H1 (cell line): Measurements from ENCODE around the gene GYS2. TPM values are rescaled to one million over a fixed set of nuclear protein-coding genes. Genes with fewer than 3 reads are reported as not detected.

Experiments used
- CTCF ChIA-PET: fragments of 300-600 bp; sonication (Branson Sonifier 250); formaldehyde crosslinking; loops from one replicate; lab custom pipeline; 2021; ENCODE audit not compliant: partially characterized antibody; lab: Charles Lee
- POLR2A ChIA-PET: fragments of 300-600 bp; sonication (Branson Sonifier 250); formaldehyde crosslinking; loops from one replicate; lab custom pipeline; 2021; ENCODE audit warnings: inconsistent platforms; ENCODE audit not compliant: partially characterized antibody; lab: Charles Lee
- DNase-seq, 2 experiments: peaks; one replicate each; pipeline versions ENCODE4 v3.0.0 to v3.0.0-alpha.2; 2010 to 2022; ENCODE audit warnings: low spot score in 2 of 2, low read depth in 1 of 2, mixed read lengths in 1 of 2
- FAIRE-seq: peaks from 2 replicates; lab custom pipeline; 2011; peaks lifted over from hg19 to GRCh38; lab: Jason Lieb, UNC
- H2AFZ ChIP-seq: 2 replicates; pipeline ENCODE4 v1.8.1; 2012; ENCODE audit warnings: low read length, inconsistent platforms
- H2AK5ac ChIP-seq: 2 replicates; pipeline ENCODE4 v1.6.1; 2013; ENCODE audit warnings: low read depth, low read length
- H2BK120ac ChIP-seq: replicated peaks from 2 replicates; pipeline ENCODE3; 2013; ENCODE audit warnings: low read depth, low read length, inconsistent platforms
- H2BK12ac ChIP-seq: 2 replicates; pipeline ENCODE4 v1.6.1; 2013; ENCODE audit warnings: low read depth, low read length
- H2BK15ac ChIP-seq: 2 replicates; pipeline ENCODE4 v1.6.1; 2013; ENCODE audit warnings: low read length
- H2BK20ac ChIP-seq: 2 replicates; pipeline ENCODE4 v1.6.1; 2013; ENCODE audit warnings: low read length
- H2BK5ac ChIP-seq: 2 replicates; pipeline ENCODE4 v1.6.1; 2013; ENCODE audit warnings: low read depth, low read length
- H3K14ac ChIP-seq: 2 replicates; pipeline ENCODE4 v1.6.1; 2013; ENCODE audit warnings: inconsistent platforms; ENCODE audit not compliant: insufficient read length
- H3K18ac ChIP-seq: 2 replicates; pipeline ENCODE4 v1.6.1; 2013; ENCODE audit warnings: low read length; ENCODE audit errors: extremely low read depth
- H3K23ac ChIP-seq: 2 replicates; pipeline ENCODE4 v1.6.1; 2013; ENCODE audit warnings: inconsistent platforms; ENCODE audit not compliant: insufficient read length
- H3K23me2 ChIP-seq: 2 replicates; pipeline ENCODE4 v1.6.1; 2013; ENCODE audit warnings: low read depth, low read length
- H3K27ac ChIP-seq: 2 replicates; pipeline ENCODE4 v1.6.1; 2011; ENCODE audit warnings: low read depth, low read length, inconsistent platforms
- H3K27me3 ChIP-seq, 4 experiments: replicated peaks in 1 of 4; 1 replicate in 1 of 4; 2 replicates in 3 of 4; pipeline versions ENCODE4 v1.6.1 to v1.8.1; 2011 to 2013; ENCODE audit warnings: low read length in 3 of 4, mild to moderate bottlenecking in 3 of 4, inconsistent platforms in 2 of 4, mixed read lengths in 2 of 4, moderate library complexity in 1 of 4; ENCODE audit not compliant: control insufficient read depth in 3 of 4, insufficient read depth in 3 of 4; ENCODE audit errors: extremely low read depth in 1 of 4
- H3K36me3 ChIP-seq, 4 experiments: 2 replicates each; pipeline versions ENCODE4 v1.6.1 to v1.8.1; 2011 to 2013; ENCODE audit warnings: mild to moderate bottlenecking in 4 of 4, low read length in 3 of 4, moderate library complexity in 2 of 4, control low read depth in 1 of 4, inconsistent platforms in 1 of 4; ENCODE audit not compliant: insufficient read depth in 4 of 4, control insufficient read depth in 2 of 4
- H3K4ac ChIP-seq: replicated peaks from 2 replicates; pipeline ENCODE3; 2013; ENCODE audit warnings: low read length, low read depth, mixed read lengths, inconsistent platforms; ENCODE audit not compliant: insufficient read length
- H3K4me1 ChIP-seq, 4 experiments: replicated peaks in 1 of 4; 1 replicate in 1 of 4; 2 replicates in 3 of 4; pipeline versions ENCODE4 v1.6.1 to v1.8.1; 2011 to 2013; ENCODE audit warnings: low read length in 3 of 4, inconsistent platforms in 2 of 4, mixed read lengths in 1 of 4; ENCODE audit not compliant: insufficient read depth in 4 of 4, control insufficient read depth in 3 of 4
- H3K4me2 ChIP-seq, 2 experiments: 2 replicates each; pipeline versions ENCODE4 v1.6.1 to v1.8.1; 2011 to 2013; ENCODE audit warnings: low read depth in 2 of 2, low read length in 2 of 2, control low read depth in 1 of 2, inconsistent platforms in 1 of 2, mild to moderate bottlenecking in 1 of 2; ENCODE audit not compliant: insufficient read depth in 1 of 2
- H3K4me3 ChIP-seq, 4 experiments: fragments of 200-600, 300-600 bp in 1 of 4; sonication (generic), shearing (Covaris generic), sonication (Bioruptor Twin) in 1 of 4; 2 replicates each; pipeline versions ENCODE4 v1.5.1 to v1.8.1; 2011 to 2016; ENCODE audit warnings: low read length in 4 of 4, low read depth in 3 of 4, control low read depth in 2 of 4, inconsistent platforms in 2 of 4, mild to moderate bottlenecking in 2 of 4, mixed read lengths in 1 of 4, moderate library complexity in 1 of 4; ENCODE audit not compliant: insufficient read depth in 2 of 4; ENCODE audit errors: extremely low read depth in 1 of 4
- H3K56ac ChIP-seq: replicated peaks from 2 replicates; pipeline ENCODE3; 2013; ENCODE audit warnings: low read depth, mild to moderate bottlenecking, mixed read lengths, low read length, inconsistent platforms; ENCODE audit not compliant: insufficient read length
- H3K79me1 ChIP-seq: 2 replicates; pipeline ENCODE4 v1.6.1; 2013; ENCODE audit warnings: low read depth, low read length, control low read depth
- H3K79me2 ChIP-seq, 2 experiments: 2 replicates each; pipeline versions ENCODE4 v1.6.1 to v1.8.1; 2012 to 2013; ENCODE audit warnings: low read length in 2 of 2, mild to moderate bottlenecking in 2 of 2, inconsistent platforms in 1 of 2; ENCODE audit not compliant: insufficient read depth in 2 of 2, control insufficient read depth in 1 of 2
- H3K9ac ChIP-seq, 4 experiments: replicated peaks in 1 of 4; 1 replicate in 1 of 4; 2 replicates in 3 of 4; pipeline versions ENCODE4 v1.6.1 to v1.8.1; 2011 to 2013; ENCODE audit warnings: low read depth in 3 of 4, low read length in 3 of 4, control low read depth in 2 of 4, mild to moderate bottlenecking in 2 of 4, moderate library complexity in 2 of 4, inconsistent platforms in 1 of 4; ENCODE audit errors: extremely low read depth in 1 of 4
- H3K9me3 ChIP-seq, 2 experiments: 2 replicates each; pipeline versions ENCODE4 v1.6.1 to v1.8.1; 2012 to 2013; ENCODE audit warnings: mild to moderate bottlenecking in 2 of 2, moderate library complexity in 2 of 2, control low read depth in 1 of 2, inconsistent platforms in 1 of 2, low read depth in 1 of 2, low read length in 1 of 2, mixed read lengths in 1 of 2; ENCODE audit not compliant: insufficient read depth in 2 of 2
- H4K20me1 ChIP-seq, 2 experiments: replicated peaks in 1 of 2; 2 replicates each; pipeline versions ENCODE3 to v1.8.1; 2011 to 2013; ENCODE audit warnings: inconsistent platforms in 2 of 2, low read length in 2 of 2, mild to moderate bottlenecking in 1 of 2; ENCODE audit not compliant: insufficient read depth in 2 of 2, control insufficient read depth in 1 of 2
- H4K5ac ChIP-seq: 2 replicates; pipeline ENCODE4 v1.6.1; 2013; ENCODE audit warnings: low read length, low read depth, mixed read lengths, inconsistent platforms; ENCODE audit not compliant: insufficient read length
- H4K8ac ChIP-seq: 2 replicates; pipeline ENCODE4 v1.8.0; 2013; ENCODE audit warnings: mild to moderate bottlenecking, moderate library complexity, low read length, inconsistent platforms; ENCODE audit not compliant: insufficient read depth; ENCODE audit errors: extremely low read depth
- H4K91ac ChIP-seq: replicated peaks from 2 replicates; pipeline ENCODE3; 2013; ENCODE audit warnings: low read length, mixed read lengths, inconsistent platforms; ENCODE audit not compliant: insufficient read length
- ATF2 ChIP-seq: IDR thresholded peaks from 2 replicates; pipeline ENCODE4 v1.6.1; 2012; ENCODE audit warnings: low read length, inconsistent platforms
- BRCA1 ChIP-seq: IDR thresholded peaks from 2 replicates; pipeline ENCODE4 v1.6.1; 2012; ENCODE audit warnings: low read depth, low read length, improper control_type of control experiment
- CBX5 ChIP-seq: fragments of 300-800, 300-1000 bp; sonication (generic); IDR thresholded peaks from 2 replicates; pipeline ENCODE4 v1.7.1; 2016; ENCODE audit warnings: antibody characterized with exemption, low read length, low read depth
- CBX8 ChIP-seq: fragments of 300-800, 300-1000 bp; sonication (generic); IDR thresholded peaks from 2 replicates; pipeline ENCODE4 v1.7.1; 2016; ENCODE audit warnings: low read depth, low read length, borderline replicate concordance
- CHD1 ChIP-seq: IDR thresholded peaks from 2 replicates; pipeline ENCODE4 v1.6.1; 2012; ENCODE audit warnings: low read depth, low read length, improper control_type of control experiment
- GTF2F1 ChIP-seq: IDR thresholded peaks from 2 replicates; pipeline ENCODE4 v1.6.1; 2012; ENCODE audit warnings: low read depth, low read length, improper control_type of control experiment, borderline replicate concordance
- JUND ChIP-seq: IDR thresholded peaks from 2 replicates; pipeline ENCODE4 v1.6.1; 2011; ENCODE audit warnings: mild to moderate bottlenecking, improper control_type of control experiment, low read length
- MAX ChIP-seq: IDR thresholded peaks from 2 replicates; pipeline ENCODE4 v1.6.1; 2012; ENCODE audit warnings: inconsistent platforms
- NRF1 ChIP-seq: IDR thresholded peaks from 2 replicates; pipeline ENCODE4 v1.6.1; 2011; ENCODE audit warnings: mild to moderate bottlenecking, low read depth, low read length, improper control_type of control experiment
- RAD21 ChIP-seq, 2 experiments: IDR thresholded peaks in 1 of 2; conservative IDR thresholded peaks in 1 of 2; 2 replicates each; pipeline ENCODE4 v1.6.1; 2011; ENCODE audit warnings: low read depth in 2 of 2, low read length in 2 of 2, improper control_type of control experiment in 1 of 2, inconsistent platforms in 1 of 2, mild to moderate bottlenecking in 1 of 2, moderate library complexity in 1 of 2
- RFX5 ChIP-seq: IDR thresholded peaks from 2 replicates; pipeline ENCODE4 v1.6.1; 2011; ENCODE audit warnings: low read depth, low read length, improper control_type of control experiment, borderline replicate concordance
- TBP ChIP-seq: IDR thresholded peaks from 2 replicates; pipeline ENCODE4 v1.6.1; 2011; ENCODE audit warnings: low read depth, low read length, improper control_type of control experiment
- TEAD4 ChIP-seq: IDR thresholded peaks from 2 replicates; pipeline ENCODE4 v1.6.1; 2012; ENCODE audit warnings: low read depth, low read length, inconsistent platforms, mixed read lengths
- whole genome bisulfite sequencing, 2 experiments: shearing (Covaris generic) in 1 of 2; methylation state at CpG; one replicate each; pipeline versions ENCODE4 v1.1.6 to v1.1.7; 2013 to 2015; ENCODE audit warnings: low lambda C conversion rate in 2 of 2, mixed read lengths in 2 of 2, inconsistent platforms in 1 of 2, low coverage in 1 of 2, missing lambda C conversion rate in 1 of 2; ENCODE audit not compliant: insufficient replicate concordance in 2 of 2, insufficient coverage in 1 of 2, insufficient read length in 1 of 2; ENCODE audit errors: extremely low coverage in 1 of 2, missing lambda C conversion rate in 1 of 2; 5-methylcytosine and 5-hydroxymethylcytosine counted together
- polyA plus RNA-seq, 7 experiments: library from polyadenylated mRNA; depleted of rRNA in 3 of 7; stranded (reverse) in 5 of 7; unstranded in 2 of 7; fragments of >200 nt in 5 of 7; fragments of 200-250 nt in 2 of 7; gene quantifications; 1 replicate in 5 of 7; 2 replicates in 1 of 7; 4 replicates in 1 of 7; pipeline versions ENCODE4 v1.2.1 to v1.2.3, GENCODE V29; 2011 to 2013; ENCODE audit warnings: missing spikeins in 2 of 7, mixed read lengths in 2 of 7
- total RNA-seq: library from RNA; stranded (reverse); fragmentation: NEBNext Ultra II Directional; extraction: Animal tissue kit (Norgen Biotek cat#: 25700); gene quantifications from 2 replicates; pipeline ENCODE4 v1.2.1, GENCODE V29; 2021

GYS2 gene
- total and polyA plus RNA-seq, 2 of the 8 experiments (the other 6 are each of a cell fraction or from before 2014, with no cell fraction given), result not detected

DNA sequence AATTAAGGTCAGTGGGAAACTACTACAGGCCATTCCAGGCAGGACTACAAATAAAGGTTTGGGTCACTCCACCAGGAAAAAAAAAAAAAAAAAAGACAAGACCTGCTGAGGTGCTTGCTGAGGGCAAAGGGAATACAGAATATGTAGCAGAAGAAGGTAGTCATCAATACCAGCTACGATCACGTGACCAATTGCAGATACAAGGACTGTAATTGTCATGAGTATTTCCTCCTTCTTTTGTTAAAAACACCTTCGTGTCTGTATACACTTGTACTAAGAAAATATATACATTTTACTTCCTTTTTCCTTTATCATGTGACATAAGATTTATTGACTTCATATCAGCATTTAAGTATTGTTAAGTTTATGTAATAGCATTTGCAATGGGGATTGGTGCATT, 19.2 kb downstream of the GYS2 start:
- H3K23ac ChIP-seq, result no peak overlapping the region
- H3K14ac ChIP-seq, result no peak overlapping the region
- H3K79me1 ChIP-seq, result no peaks in the 10 kb centered on the region
- no peak overlapping the region for H3K9ac ChIP-seq
- POLR2A ChIA-PET, result no interaction called here
- H3K23me2 ChIP-seq, result no peaks in the 10 kb centered on the region
- no peak overlapping the region for H3K27ac ChIP-seq
- FAIRE-seq (no peak), DNase-seq (no peak)
- H2BK5ac ChIP-seq, result no peak overlapping the region
- H3K56ac ChIP-seq, result no peak overlapping the region
- CTCF ChIA-PET, result no interaction called here
- H3K4ac ChIP-seq, result no peak overlapping the region
- H2AK5ac ChIP-seq, result no peak overlapping the region
- H2BK20ac ChIP-seq, result no peak overlapping the region
- no peak overlapping the region for H3K18ac ChIP-seq
- WGBS, 2 experiments, result 85% methylated on average over 3 of the region's 3 CpGs; no CpG with 5 or more reads in 1 of the 2 experiments
- no peaks in the 10 kb centered on the region for H4K20me1 ChIP-seq
- no peaks in the 10 kb centered on the region for H3K27me3 ChIP-seq
- H3K79me2 ChIP-seq, result no peaks in the 10 kb centered on the region
- H2AFZ ChIP-seq, result no peak overlapping the region
- 0 out of 4 replicates have a peak, but pooled peaks cover 0 to under 1% of the 10 kb centered on the region in 2 experiments for H3K9me3 ChIP-seq
- H3K4me3 ChIP-seq, result no peak overlapping the region
- H2BK120ac ChIP-seq, result no peak overlapping the region
- no peak overlapping the region for H4K91ac ChIP-seq
- H4K8ac ChIP-seq, result no peak overlapping the region
- H3K4me2 ChIP-seq, result no peak overlapping the region
- H4K5ac ChIP-seq, result no peak overlapping the region
- H3K36me3 ChIP-seq, result no peaks in the 10 kb centered on the region
- no peak overlapping the region for H2BK15ac ChIP-seq
- H3K4me1 ChIP-seq, result no peaks in the 10 kb centered on the region
- H2BK12ac ChIP-seq, result no peak overlapping the region
- no peak for TF ChIP-seq BRCA1
- no peak for TF ChIP-seq TEAD4
- no peak for TF ChIP-seq JUND
- no peak for TF ChIP-seq CBX8
- no peak for TF ChIP-seq RAD21 (IDR thresholded peaks at IDR 0.05 in 1 of 2, conservative IDR thresholded peaks at IDR 0.05 in 1 of 2; ENCODE audit: low read depth in 2 of 2, low read length in 2 of 2)
- no peak for TF ChIP-seq RFX5
- no peak for TF ChIP-seq NRF1
- TF ChIP-seq MAX, result no peak
- TF ChIP-seq TBP, result no peak
- no peak for TF ChIP-seq ATF2
- TF ChIP-seq CBX5, result no peak
- no peak for TF ChIP-seq GTF2F1
- TF ChIP-seq CHD1, result no peak
